Globus pallidus (tissue), 1 donor: ENCODE data around the gene SLC38A2.

Experiments
- DNase-seq: peaks from one replicate; pipeline ENCODE4 v3.0.0-alpha.2; 2015; ENCODE audit warnings: low spot score

Gene SLC38A2

DNA sequence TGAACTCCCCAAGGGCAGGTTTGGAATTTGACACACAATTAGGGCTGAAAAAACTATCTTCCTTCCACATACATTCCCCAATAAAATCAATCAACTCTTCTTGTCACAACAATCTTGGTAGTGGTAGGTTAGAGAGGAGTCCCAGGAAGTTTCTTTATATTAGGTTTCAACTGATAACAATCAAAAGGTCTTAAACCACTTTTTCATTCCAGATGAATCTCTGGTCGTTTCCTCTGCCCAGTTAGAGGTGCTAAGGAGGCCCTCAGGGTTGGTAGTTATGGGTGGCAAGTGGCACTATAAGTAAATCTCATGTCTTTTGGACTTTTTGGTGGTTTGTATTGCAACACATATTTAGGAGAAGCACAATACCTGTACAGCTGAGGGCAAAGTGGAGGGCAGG, 1.7 kb upstream of the SLC38A2 start:
- no peak for DNase-seq

DNA sequence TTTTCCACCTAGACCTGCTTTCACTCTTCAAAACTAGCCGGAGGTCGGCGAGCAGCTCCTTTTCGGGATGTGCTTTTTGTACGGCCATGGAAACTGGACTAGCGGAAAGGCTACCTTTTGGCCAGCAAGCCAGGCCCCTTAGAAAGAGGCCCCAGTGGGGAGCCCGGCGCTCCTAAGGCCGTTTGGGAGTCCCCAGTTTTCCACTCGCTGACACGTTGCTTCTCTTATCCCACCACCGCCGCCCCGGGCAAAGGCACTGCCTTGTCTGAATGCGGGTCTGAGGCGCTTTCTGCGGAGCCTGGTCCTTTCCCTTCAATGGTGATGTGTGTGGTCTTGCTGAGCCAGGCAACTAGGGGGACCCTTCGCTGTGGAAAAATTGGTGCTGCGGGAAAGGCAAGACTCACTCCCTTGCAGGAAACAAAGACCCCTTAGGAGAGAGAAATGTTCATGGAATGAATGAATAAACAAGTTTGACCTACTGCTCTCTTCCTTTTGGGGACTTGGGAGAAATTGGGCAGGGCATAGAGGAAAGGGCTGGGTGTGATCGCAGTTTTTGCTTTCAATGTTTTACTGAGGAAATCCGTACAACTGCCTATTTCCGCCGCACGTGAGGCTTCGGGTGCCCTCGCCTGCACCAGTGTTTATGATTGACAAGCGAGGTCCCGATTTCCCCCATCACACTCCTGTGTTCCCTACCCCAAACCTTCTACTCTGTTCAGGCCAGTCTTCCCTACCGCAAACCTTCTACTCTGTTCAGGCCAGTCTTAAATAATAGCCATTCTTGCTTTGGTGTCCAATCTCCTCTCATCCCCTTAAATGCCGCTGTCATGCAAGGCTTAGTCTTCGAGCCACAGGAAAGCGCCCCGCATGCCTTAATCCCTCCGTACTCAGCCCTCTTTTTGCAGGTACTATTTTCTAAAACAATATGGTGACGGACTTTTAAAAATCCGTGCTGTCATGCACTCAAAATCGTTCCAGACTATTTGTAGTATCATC, 1.0 kb upstream of the SLC38A2 start:
- DNase-seq: peak; percentile 55

DNA sequence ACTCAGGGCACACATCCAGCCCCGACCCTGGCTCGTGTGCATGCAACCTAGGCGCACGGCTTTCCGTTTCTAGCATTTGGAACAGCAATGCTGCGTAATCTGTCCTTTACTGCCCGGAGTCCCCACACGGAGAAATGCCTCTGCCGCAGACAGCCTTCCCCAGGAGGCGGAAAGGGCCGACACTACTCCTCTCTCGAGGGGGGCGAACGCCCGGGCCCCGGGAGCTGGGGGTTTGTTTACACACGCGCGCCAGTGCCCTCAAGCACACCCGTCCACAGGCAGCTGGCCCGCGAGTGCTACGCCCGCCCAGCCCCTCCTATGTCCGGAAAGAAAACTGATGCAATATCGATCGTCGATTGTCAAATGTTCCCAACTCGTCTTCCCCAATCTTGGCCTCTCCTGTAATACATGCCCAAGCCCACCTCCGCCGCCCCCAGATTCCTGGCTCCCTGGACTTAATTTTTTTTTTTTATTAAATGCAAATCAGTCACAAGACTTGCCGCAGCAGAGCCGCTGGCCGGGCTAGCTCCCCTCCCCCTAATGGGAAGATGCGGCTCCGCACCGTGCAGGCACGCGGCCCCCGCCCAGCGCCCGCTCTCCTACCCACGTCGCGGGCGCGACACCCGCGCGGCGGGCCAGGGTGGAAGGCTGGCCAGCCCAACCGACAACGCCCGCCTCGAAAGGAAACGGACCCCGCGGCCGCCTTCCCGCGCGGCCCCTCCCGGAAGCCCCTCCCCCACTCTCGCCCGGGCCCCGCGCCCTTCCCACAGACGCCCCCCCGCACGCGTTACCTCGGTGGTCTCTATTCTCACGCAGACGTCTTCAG, 642 bp downstream of the SLC38A2 start:
- DNase-seq: peak; percentile 77

DNA sequence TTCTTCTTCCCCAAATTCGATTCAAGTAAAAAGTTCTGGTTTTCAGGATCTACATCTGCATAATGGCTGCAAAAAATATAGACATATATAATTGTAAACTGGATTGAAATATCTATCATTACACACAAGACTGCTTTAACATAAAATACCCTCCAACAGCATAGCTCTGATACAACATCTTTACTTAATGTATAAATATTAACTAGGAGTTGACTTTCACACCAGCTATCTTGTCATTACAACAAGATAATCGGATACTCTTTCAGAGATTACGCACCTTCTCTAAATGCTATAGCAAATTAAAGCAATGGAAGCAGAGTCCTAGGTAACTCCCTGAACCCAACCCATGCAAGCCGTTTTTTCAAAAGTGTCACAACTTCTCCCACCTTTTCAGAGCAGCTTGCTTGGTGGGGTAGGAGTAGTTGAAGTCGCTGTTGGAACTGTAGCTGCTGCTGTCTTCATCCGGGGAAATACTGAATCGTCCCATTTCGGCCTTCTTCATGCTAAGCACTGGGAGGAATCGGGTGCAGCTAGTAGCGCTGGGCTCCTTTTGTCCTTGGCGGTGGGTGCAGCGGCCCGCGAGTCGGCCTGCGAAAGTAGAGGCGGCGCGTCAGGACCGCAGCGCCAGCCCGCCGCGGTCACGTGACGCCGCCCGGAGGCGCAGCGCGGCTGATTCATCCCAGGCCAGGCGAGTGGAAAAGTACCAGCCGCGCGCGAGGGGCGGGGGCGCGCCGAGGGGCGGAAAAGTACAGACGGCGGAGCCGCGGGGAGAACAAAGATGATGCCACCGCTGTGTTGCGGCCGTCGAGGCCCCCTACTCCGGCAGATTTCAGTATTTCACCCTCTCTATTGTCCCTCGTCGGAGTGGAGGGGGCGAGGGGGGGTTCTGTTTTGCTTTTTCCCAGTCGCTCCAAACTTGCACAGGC, 1.5 kb downstream of the SLC38A2 start:
- DNase-seq: peak; percentile 90

DNA sequence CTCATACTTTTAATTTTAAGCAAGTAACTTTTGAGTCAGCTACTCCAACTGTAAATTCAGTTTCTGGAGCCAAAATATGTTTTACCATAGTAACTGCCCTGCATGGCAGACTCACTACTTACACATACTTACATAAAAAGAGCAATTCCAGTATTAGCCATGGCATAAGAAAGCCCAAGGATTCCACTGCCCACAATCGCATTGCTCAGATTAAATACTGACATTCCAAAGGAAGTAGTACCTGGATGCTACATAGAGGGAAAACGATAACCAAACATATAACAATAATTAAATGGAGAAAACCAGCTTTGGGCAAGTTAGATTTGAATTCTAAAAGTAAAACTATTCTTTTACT, 2.2 kb downstream of the SLC38A2 start:
- DNase-seq: no peak

DNA sequence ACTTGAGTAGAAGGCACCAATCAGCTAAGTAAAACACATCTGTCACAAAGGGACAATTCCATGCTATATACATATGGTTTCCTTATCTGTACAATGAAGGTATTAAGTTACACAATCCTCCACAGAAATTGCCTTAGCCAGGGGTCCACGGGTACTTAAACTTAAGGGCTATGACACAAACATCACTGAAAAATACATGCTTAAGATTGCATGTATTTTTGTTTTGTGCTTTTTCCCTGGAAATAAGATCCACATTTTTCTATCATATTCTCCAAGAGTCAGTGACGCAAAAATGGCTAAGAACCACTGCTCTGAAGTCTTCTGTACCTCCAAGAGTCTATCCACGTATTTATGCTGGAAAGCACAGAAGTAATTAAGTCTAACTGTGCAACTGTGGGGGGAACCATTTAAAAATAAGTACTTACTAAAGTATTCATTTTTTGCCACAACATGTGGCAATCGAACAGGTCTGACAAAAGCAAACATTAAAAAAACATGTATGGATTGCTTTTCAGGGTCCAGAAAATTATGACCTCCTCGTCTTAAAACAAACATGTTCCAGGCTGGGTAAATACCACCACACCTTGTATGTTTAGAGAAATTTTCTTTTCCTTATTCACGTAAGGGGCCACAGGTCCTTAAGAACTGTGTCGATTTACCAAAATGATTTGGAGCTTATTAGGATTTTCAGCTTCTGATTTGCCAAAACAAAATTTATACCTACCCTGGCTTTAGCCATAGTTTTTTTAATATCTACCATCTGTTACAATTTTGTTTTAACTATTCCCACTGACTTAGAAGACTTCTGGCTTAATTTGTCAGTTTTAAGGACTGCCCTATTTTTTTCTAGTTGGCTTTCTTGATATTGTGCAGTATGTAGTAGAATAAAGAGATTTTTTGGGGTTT, 2.8 kb downstream of the SLC38A2 start:
- DNase-seq: no peak

DNA sequence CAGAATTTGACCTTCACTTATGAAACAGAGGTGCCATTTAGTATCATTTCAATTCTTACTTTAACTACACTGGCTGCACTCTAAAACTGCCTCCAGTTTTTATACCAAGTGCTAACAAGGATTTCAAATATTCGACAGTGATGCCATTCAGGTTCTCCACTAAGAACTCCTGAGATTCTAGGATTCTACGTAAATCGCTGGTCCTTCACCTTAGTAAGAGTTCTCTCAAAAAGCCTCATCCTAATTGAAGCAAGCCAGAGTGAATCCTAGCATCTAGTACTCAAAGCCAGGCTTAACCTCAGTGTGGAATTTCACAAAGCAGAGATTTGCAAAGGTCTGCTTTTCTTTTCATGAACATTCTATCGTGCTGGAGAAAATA, 3.5 kb downstream of the SLC38A2 start:
- DNase-seq: no peak

DNA sequence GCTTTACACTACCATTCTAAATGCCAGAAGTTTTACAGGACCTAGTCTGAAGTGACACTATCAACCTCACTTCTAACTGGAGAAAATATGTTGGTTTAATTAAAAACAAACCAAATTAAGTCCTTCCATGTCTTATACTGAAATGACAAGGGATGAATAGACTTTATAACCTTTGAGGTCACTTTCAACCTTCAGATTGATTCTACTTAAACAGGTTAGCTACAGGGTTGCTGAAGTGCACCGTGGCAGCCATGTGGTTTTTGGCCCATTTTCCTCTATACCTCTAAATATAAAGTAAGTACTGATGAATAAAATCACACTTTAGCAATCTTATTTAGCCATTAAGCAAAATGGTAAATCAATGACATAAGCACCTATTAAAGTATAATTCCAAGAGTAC, 3.9 kb downstream of the SLC38A2 start:
- no peak for DNase-seq

DNA sequence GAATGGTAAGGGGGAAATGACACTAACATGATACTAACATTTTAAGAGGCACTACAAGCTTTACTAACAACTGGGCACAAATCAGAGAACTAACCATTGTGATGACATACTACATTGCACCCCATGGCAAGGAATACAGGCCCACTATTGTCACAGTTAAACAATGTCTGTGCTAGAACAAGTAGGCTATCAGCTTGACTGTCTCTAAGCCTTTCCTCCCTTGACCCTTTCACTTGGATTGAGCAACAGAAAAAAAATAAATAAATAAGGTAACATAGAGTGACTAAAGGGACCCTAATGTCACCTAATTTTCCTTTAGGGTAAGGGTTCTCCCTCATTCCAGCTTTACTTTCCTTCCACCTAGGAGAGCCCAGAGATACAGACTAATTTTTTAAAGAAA, 4.4 kb downstream of the SLC38A2 start:
- DNase-seq: peak; percentile 92

DNA sequence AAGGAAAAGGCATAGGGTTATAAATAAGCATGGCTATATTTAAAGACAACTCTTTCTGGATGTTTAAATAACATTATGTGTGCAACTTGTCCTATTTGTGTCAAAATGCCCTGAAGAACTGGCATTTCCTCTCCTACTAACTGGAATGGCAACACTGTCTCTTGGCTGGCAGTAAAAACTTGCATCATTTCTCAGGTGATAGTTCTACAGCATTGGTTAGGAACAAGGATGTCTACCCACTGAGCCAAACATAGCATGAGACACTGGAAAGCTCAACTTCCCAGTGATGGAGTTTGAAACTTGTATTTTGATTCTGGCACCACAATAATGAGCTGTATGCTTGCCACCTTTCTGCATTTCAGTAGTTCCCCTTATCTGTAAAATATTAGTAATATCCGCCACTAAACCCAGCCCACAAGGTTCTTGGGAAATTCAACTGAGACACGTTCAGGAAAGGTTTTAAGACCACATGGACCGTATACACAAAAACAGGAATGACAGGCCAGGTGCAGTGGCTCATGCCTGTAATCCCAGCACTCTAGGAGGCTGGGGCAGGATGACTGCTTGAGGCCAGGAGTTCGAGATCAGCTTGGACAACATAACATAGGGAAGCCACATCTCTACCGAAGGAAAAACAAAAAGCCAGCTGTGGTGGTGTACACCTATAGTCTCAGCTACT, 5.1 kb downstream of the SLC38A2 start:
- no peak for DNase-seq

DNA sequence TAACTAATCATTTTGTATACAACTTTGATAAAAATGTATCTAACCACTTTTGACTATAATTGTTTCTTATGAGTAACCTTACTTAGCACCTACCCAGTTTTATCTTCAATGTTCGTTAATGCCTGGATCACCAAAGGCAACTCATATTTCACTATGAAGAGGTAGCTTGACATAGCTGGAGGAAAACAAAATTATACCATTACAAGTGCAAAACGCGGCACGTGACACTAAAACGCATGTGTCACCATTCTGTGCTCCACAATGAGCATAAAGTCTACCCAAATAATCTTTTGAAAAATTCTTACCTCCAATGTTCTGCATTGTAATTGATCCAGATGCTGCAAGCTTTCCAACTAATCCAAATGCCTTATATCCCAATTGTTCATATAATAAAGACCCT, 5.8 kb downstream of the SLC38A2 start:
- no peak for DNase-seq

DNA sequence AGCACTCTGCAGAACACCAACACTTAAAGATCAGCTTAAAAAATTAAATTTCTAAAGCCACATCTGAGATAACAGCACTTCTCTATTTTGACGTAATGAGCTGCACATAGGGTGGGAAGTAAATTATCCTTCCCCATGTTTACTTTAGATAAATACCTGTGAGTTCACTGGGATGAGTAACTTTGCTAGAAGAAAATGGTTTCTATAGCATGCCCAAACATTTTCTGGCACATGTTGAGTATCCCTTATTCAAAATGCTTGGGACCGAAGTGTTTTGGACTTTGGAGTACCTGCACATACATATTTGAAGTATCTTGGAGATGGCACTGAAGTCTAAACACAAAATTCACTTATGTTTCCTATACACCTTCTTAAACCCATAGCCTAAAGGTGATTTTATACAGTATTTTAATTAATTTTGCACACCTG, 6.6 kb downstream of the SLC38A2 start:
- no peak for DNase-seq

DNA sequence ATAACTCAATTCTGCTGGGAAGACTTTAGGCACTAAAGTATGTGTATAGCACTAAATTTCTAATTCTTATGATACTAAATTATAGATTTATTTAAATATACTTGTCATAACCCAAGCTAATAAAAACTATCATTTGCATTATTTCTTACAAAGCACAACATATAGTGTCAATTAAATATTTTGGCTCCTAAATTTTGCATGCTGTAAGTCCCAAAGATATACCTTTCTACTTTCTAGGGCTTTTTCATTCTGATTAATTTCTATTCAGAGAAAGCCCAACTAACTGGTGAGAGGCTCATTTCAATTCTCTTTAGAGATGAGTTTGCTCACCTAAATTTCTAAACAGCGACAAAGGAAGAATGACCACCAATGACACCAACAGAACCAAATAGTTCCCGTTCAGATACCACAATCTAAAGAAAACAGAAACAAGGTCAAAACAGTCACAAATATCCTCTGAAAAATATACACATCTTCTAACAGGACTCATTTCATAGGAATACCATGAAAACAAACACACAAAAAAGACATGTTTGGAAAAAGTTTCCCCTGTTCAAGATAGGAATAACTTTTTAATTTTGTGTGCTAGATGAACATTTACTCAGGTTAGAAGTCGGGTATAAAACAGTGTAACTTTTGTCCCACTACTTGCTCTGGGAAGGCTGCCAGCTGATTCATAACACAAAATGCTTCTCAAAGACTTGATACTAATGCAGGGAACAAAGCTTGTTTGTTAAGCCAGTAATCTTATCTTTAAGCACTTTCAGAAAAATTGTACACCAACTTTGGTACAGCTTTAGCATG, 7.6 kb downstream of the SLC38A2 start:
- DNase-seq: peak; percentile 75

DNA sequence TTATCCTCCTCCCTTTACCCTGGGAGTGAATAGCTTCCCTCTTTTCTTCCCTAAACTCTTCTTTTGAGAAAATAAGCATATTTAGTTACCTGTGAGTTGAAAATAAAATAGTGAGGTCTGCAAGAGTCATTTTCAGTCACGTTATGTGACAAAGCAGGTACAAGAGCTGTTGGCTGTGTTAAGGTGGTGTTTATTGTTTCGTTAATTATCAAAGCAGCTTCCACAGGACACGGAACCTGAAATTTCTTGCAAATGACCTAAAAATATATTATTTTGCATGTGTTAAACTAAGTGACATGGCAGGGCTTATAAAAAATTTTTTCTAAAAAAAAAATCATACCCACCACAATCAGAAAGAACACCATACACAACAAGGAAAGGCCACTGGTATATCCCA, 8.3 kb downstream of the SLC38A2 start:
- DNase-seq: no peak

DNA sequence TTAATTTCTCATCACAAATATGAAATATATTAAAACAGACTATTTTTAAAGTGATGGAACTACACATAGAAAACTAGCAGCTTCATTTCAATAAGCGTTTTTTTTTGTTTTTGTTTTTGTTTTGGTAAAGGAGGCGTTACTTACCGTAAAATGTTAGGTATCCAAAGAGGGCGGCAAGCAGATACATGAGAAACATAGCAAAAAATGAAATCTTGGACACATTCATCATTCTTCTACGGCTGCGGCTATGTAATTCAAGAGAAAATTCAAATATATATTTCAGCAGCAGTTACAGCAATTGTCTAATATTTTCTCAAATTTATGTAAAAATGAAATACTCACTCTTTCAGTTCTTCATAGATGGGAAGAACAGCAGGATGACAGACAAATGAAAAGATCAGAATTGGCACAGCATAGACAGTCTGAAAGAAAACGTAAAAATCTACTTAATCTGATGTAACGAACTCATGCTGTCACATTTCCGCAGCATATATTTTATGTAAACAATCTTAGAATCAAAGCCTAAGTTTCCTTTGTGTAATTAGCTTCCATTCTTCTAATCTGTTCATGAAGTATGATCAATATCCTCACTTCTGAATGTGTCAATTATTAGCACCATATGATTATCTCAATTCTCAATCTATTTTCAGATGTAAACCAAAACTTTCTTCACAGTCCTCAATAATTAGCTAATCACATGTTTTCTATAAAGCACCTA, 8.8 kb downstream of the SLC38A2 start:
- no peak for DNase-seq

DNA sequence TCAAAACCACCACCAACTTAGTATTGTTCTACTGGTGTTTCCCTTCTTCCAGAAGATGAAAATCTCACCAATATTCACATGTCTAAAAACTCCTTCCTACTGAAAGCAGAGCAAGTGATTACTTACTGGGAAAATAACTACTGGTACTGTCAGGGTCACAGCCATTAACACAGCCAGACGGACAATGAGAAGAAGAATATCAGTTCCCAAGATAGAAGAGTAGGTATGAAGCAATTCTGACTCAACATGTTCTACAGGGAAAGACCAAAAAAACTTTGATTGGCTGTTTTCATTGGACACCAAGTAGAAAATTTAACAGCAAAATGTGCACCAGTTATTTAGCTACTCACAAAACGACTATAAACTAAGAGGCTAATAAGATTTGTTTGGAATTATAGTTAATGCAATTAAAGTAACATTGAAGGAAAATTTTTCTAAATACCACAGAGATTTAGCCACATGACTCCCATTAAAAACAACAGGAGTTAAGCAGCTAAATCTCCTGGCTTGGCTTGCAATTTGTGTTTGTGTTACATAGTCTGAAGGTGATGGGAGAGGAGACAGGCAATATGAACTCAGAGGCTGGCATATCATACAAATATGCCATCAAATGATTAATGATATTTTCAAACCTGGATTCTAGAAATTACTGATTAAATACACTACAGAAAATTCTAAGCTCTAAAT, 9.5 kb downstream of the SLC38A2 start:
- DNase-seq: no peak

DNA sequence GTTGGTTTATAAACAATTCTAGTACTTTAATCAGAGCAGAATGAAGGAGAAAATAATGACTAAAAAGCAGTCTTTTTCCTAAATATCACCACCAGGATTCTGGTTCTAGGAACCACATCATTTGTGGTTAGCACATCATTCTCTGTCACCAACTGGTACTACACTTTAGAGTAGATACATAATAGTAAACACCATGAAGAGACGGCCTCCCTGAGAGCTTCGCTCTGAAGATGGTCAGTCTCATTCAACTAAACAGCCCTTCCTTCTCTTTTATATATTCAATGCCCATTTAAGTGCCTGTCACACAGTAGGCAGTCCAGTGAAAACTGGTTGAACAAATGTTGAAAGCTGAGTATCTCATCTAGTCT, 10.9 kb downstream of the SLC38A2 start:
- DNase-seq: no peak
